GM12801 (cell line): ENCODE data around the gene TRANK1.

Experiments
- TF ChIP-seq, protein P1 (sequence below): IDR thresholded peaks from one replicate; pipeline ENCODE4 v1.5.1; 2011; ENCODE audit warnings: control low read depth; ENCODE audit not compliant: insufficient read length; ENCODE audit errors: extremely low read depth

Gene TRANK1

DNA sequence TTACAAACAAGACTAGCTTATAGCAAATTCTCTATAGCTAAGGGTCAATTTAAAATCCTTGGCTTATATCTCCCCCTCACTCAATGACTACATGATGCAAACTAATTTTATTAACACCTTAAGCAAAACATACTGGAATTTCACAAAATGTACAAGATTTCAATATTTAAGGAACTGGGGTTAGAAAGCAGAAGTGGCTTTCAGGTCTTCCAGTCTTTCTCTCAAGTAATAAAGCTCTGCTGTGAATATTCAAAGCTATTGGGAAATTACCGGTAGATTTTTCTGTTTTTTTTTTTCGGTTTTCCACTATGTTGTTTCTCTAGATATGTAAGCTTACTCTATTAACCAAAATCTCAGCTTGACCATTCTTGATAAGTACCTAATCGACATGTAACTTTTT is 44.2 kb upstream of the TRANK1 start:
- TF ChIP-seq, protein P1, sequence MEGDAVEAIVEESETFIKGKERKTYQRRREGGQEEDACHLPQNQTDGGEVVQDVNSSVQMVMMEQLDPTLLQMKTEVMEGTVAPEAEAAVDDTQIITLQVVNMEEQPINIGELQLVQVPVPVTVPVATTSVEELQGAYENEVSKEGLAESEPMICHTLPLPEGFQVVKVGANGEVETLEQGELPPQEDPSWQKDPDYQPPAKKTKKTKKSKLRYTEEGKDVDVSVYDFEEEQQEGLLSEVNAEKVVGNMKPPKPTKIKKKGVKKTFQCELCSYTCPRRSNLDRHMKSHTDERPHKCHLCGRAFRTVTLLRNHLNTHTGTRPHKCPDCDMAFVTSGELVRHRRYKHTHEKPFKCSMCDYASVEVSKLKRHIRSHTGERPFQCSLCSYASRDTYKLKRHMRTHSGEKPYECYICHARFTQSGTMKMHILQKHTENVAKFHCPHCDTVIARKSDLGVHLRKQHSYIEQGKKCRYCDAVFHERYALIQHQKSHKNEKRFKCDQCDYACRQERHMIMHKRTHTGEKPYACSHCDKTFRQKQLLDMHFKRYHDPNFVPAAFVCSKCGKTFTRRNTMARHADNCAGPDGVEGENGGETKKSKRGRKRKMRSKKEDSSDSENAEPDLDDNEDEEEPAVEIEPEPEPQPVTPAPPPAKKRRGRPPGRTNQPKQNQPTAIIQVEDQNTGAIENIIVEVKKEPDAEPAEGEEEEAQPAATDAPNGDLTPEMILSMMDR = no peak

DNA sequence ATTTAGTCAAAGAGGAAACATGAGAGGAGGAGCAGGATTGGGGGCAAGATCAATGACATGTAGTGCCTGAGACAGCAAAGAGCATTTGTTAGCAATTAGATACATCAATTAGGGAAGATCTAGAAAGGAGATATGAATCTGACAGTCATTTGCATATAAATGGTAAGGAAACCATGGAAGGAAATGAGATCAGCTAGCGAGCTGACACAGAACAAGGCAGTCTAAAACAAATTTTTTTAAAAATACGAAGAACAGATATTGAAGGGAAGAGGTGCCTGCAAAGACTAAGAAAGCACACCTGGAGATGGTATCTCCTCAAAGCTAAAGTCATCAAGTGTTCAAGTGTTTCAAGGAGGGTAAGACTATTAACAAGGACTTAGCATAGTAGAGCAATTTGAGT is 43.5 kb upstream of the TRANK1 start:
- TF ChIP-seq, protein P1 = no peak

DNA sequence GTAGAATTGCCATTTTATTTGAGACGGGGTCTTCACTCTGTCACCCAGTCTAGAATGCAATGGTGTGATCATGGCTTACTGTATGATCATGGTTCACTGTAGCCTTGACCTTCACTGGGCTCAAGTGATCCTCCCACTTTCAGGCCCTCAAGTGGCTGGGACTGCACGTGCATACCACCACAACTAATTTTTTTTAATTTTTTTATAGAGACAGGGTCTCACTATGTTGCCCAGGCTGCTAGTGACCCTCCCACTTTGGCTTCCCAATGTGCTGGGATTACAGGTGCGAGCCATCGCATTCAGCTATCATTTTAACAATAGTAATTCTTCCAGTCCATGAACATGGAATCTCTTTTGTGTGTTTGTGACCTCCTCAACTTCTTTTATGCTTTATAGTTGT is 36.2 kb upstream of the TRANK1 start:
- TF ChIP-seq, protein P1 = no peak

- TF ChIP-seq, protein P1 = no peak
Observed at GRCh38 chr3:36973139-36973538, 28.3 kb upstream of the TRANK1 start.

GRCh38 chr3:36972163-36972562 is 27.3 kb upstream of the TRANK1 start:
- TF ChIP-seq, protein P1 = no peak

- TF ChIP-seq, protein P1 = no peak
Observed at GRCh38 chr3:36969540-36970432, 24.9 kb upstream of the TRANK1 start.

- TF ChIP-seq, protein P1 = no peak
Observed at GRCh38 chr3:36969085-36969484, 24.2 kb upstream of the TRANK1 start.
